NCI-H1694 (cell line): ENCODE measurements around the gene GTF2F2.
A peak's percentile ranks its signal among the peaks of the same experiment; 100 is the strongest.
"Not testable (repeated sequence)": the region's sequence is repeated elsewhere in the genome, so short reads cannot be mapped to it uniquely, and the experiment has no call there.

ENCODE experiments used
- DNase-seq: peaks from one replicate; lab custom pipeline; 2025; lab: John Stamatoyannopoulos, UW

Gene GTF2F2

DNA sequence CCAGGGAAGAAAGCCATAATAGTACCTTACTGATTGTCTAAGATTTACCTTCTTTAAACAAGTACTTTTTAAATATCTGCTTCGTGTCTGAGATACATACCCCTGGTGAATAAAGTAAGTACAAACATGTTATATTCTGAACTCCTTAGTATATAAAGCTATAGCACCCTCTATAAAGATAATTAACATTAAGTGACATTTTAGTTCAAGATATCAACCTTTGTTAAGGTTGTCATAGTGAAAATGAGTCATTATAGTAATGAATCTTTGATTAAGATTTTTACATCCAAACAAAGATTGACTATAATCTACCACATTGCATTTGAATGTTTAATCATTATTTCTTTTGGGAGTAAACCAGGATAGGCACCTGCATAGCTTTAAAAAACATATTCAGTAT is 135.9 kb downstream of the GTF2F2 start:
- DNase-seq: no peak

- no peak for DNase-seq
These were observed 137.5 kb downstream of the GTF2F2 start for GRCh38 chr13:45257638-45258333.

- no peak for DNase-seq
These were observed 138.0 kb downstream of the GTF2F2 start for GRCh38 chr13:45258334-45258675.

- DNase-seq: no peak
These were observed 146.9 kb downstream of the GTF2F2 start for GRCh38 chr13:45267215-45267614.

GRCh38 chr13:45269204-45269603 is 148.9 kb downstream of the GTF2F2 start:
- DNase-seq: no peak

DNA sequence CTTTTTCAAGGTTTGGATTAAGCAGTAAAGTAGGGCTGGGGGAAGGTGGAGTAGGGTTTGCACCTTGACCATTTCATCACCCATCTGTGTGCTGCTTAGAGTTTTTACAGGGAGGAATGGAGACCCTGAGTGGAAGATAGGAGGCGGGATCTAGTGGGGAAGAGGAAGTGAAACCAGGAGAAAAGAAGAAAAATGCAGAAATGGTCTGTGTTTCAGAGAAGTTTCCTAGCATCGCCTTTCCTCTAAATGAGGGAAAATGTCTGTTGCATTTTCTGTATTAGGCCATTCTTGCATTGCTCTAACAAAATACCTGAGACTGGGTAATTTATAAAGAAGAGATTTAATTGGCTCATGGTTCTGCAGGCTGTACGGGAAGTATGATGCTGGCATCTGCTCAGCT is 156.6 kb downstream of the GTF2F2 start:
- no peak for DNase-seq

- no peak for DNase-seq
These were observed 157.9 kb downstream of the GTF2F2 start for GRCh38 chr13:45278096-45278645.

GRCh38 chr13:45280011-45280410 is 159.7 kb downstream of the GTF2F2 start:
- DNase-seq: no peak

DNA sequence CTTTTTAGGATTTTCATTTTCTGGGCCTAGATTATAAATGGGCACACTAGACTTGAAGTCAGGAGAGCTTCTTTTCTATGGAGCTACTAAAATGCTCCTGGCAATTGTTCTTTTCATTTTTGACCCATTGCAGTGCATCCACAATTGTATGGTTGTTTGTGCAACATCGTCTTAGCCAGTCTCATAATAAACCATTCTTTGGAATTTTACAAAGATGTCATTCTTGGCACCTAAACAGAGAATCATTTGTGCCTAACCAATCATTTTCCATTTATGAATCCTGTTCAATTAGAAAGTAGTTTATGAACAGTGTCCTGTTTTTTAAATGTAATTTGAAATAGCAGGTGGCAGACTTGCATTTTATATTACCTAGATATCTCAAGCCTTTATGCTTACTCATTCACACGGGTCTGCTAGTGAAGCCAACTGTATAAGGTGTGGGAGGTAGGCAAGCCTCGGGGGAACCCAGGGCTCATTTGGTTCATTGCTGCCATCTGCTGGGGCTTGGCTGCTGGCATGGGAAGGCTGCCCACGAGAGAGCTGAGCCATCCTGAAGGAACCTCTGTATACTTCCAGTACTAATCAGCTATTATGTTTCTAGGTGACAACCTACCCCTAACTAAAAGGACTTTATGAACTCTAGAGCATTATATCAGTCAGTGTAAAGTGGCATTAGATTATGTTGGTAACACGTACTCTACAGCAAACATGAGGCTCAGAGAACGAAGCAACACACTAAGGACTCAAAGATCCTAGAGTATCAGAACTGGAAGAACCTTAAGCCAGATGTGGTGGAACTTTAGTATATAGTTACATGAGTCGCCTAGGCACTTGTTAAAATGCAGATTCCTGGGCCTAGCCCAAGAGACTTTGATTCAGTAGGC is 160.7 kb downstream of the GTF2F2 start:
- peak; percentile 73 for DNase-seq

- DNase-seq: no peak
These were observed 162.7 kb downstream of the GTF2F2 start for GRCh38 chr13:45282994-45283393.

GRCh38 chr13:45289936-45290563 is 169.7 kb downstream of the GTF2F2 start:
- no peak for DNase-seq

DNA sequence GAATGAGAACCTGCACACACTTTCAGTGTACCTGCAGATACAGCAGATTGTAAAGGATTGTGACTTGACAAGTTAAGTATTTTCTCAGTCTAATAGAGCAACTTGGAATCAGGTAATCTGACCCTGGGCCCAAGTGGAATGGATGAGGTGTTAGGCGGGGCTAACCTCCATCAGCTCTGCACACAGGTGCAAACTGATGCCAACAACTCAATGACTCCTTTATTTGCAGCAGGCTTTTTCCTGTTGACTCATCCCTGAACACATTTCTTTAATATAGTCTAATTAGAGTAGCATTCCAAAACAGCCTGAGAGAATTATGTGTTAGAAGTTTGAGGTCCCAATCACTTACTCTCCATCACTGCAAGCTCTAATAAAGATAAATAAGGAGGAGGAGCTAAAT is 171.9 kb downstream of the GTF2F2 start:
- no peak for DNase-seq

DNA sequence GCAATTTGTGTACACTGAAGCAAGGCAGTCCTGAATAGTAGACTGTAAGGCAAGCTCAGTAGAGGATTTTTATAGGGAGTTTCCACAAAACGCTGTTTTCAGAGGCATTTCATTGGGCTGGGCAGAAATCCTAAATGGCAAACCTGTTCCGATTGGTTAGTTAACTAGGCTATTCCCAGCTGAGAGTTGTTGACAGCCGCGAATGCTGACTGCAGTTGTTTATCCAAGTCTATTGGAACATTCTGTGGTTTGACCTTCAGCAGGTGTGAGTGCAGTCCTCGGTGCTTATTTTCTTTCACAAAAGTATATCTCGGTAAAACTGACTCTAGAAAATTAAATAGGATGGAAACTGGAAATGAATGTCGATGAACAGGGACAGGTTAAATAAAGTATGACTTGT is 175.2 kb downstream of the GTF2F2 start:
- no peak for DNase-seq

- no peak for DNase-seq
These were observed 175.9 kb downstream of the GTF2F2 start for GRCh38 chr13:45296259-45296658.

GRCh38 chr13:45297456-45298205 is 177.3 kb downstream of the GTF2F2 start:
- no peak for DNase-seq

DNA sequence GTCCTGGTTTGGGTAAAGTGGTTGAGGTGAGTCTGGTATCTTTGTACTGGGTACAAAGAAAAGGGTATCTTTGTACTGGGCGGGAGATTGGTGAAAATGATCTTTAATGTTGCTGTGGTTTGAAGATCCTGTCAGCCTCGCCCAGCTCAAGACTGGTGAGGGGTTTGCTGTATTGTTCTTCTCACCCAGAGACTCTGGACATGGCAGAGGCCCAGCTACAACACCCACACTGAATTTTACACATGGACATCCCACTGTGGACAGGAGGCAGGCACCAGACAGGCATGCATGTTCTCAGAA is 177.8 kb downstream of the GTF2F2 start:
- DNase-seq: no peak

DNA sequence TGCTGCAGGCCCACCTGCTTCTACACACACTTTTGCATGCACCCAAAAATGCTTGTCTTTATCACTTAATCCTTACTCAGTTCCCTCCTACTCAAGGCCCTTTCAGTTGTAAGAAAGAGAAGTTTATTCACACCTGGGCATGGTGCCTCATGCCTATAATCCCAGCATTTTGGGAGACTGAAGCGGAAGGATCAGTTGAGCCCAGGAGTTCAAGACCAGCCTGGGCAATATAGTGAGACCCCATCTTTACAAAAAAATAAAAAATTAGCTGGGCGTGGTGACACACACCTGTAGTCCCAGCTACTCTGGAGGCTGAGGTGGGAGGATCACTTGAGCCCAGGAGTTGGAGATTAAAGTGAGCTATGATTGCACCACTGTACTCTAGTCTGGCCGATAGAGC is 178.2 kb downstream of the GTF2F2 start:
- DNase-seq: not testable (repeated sequence)

DNA sequence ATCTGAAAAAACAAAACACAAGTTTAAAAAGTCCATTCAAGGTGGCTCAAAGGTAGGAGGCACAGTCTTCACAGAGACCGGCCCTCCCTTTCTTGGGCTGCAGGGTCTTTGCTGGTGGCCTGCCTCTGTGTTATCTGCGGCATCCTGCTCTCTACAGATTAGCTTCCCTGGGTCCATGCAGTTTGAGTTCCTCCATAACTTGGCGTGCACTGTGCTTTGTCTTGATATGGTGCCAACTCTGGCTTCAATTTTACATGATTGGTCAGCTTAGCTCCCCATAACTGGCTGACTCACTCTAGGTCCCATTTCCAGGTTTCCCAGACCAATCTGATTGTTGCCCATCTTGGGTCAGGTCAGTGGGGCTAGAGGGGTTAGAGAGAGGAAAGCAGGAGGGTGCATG is 178.9 kb downstream of the GTF2F2 start:
- no peak for DNase-seq

- DNase-seq: no peak
These were observed 180.1 kb downstream of the GTF2F2 start for GRCh38 chr13:45300190-45300985.

GRCh38 chr13:45301263-45301662 is 181.0 kb downstream of the GTF2F2 start:
- no peak for DNase-seq

- DNase-seq: no peak
These were observed 182.2 kb downstream of the GTF2F2 start for GRCh38 chr13:45302507-45302906.
